Measurements from ENCODE around the gene PRDM16.

- TF ChIP-seq CTCF (conservative IDR thresholded peaks at IDR 0.05; ENCODE audit: low read depth, low read length) = no peak
- no peak for TF ChIP-seq POLR2A (IDR thresholded peaks at IDR 0.05; ENCODE audit: low read depth, low read length)
- TF ChIP-seq MAZ (IDR thresholded peaks at IDR 0.05; ENCODE audit: borderline replicate concordance, low read depth, low read length) = no peak
- TF ChIP-seq CEBPB (IDR thresholded peaks at IDR 0.05; ENCODE audit: low read depth, low read length) = no peak
- no peak for TF ChIP-seq USF2 (IDR thresholded peaks at IDR 0.05; ENCODE audit: low read depth, low read length)
- TF ChIP-seq SMC3 (IDR thresholded peaks at IDR 0.05; ENCODE audit: low read depth, low read length) = no peak
- TF ChIP-seq FOS (IDR thresholded peaks at IDR 0.05; ENCODE audit: low read depth, low read length) = no peak
- TF ChIP-seq RCOR1 (IDR thresholded peaks at IDR 0.05; ENCODE audit: insufficient replicate concordance, low read length) = no peak
- TF ChIP-seq RAD21 (IDR thresholded peaks at IDR 0.05; ENCODE audit: low read length) = no peak
- no peak for TF ChIP-seq BHLHE40 (IDR thresholded peaks at IDR 0.05; ENCODE audit: low read depth, low read length)
- TF ChIP-seq CHD1 (IDR thresholded peaks at IDR 0.05; ENCODE audit: low read depth, low read length) = no peak
Measured at GRCh38 chr1:3326516-3327388, 257.7 kb downstream of the PRDM16 start.
